GM10266 (cell line): ENCODE data around the gene CDRT4.

ENCODE experiments used
- DNase-seq: peaks from one replicate; pipeline ENCODE4 v3.0.0; 2012; ENCODE audit errors: extremely low spot score
- CTCF ChIP-seq: IDR thresholded peaks from 2 replicates; pipeline ENCODE4 v1.5.1; 2012; ENCODE audit warnings: mild to moderate bottlenecking, low read depth; ENCODE audit not compliant: control insufficient read depth, insufficient read depth; ENCODE audit errors: missing control alignments

CDRT4 gene

GRCh38 chr17:15462976-15463772 is 4.2 kb downstream of the CDRT4 start:
- no peak for TF ChIP-seq CTCF
- no peak for DNase-seq

GRCh38 chr17:15457723-15458094 is 9.7 kb downstream of the CDRT4 start:
- no peak for TF ChIP-seq CTCF
- no peak for DNase-seq

- no peak for DNase-seq
- TF ChIP-seq CTCF = no peak
These were observed 10.3 kb downstream of the CDRT4 start for GRCh38 chr17:15456972-15457722.

- DNase-seq = no peak
- no peak for TF ChIP-seq CTCF
These were observed 10.9 kb downstream of the CDRT4 start for GRCh38 chr17:15456496-15456895.

GRCh38 chr17:15454346-15454745 is 13.1 kb downstream of the CDRT4 start:
- no peak for TF ChIP-seq CTCF
- no peak for DNase-seq

GRCh38 chr17:15453782-15454181 is 13.6 kb downstream of the CDRT4 start:
- DNase-seq = no peak
- TF ChIP-seq CTCF = no peak

- no peak for TF ChIP-seq CTCF
These were observed 14.2 kb downstream of the CDRT4 start for GRCh38 chr17:15453246-15453645.

More at GRCh38 chr17:15453246-15453645, 14.2 kb downstream of the CDRT4 start:
- no peak for DNase-seq
